Ecto neural progenitor cell (in vitro differentiated cells): Measurements from ENCODE around the gene PHC3.

ENCODE experiments used
- DNase-seq: peaks from one replicate; pipeline ENCODE4 v3.0.0-alpha.2; 2018; ENCODE audit warnings: low spot score

PHC3 gene

DNA sequence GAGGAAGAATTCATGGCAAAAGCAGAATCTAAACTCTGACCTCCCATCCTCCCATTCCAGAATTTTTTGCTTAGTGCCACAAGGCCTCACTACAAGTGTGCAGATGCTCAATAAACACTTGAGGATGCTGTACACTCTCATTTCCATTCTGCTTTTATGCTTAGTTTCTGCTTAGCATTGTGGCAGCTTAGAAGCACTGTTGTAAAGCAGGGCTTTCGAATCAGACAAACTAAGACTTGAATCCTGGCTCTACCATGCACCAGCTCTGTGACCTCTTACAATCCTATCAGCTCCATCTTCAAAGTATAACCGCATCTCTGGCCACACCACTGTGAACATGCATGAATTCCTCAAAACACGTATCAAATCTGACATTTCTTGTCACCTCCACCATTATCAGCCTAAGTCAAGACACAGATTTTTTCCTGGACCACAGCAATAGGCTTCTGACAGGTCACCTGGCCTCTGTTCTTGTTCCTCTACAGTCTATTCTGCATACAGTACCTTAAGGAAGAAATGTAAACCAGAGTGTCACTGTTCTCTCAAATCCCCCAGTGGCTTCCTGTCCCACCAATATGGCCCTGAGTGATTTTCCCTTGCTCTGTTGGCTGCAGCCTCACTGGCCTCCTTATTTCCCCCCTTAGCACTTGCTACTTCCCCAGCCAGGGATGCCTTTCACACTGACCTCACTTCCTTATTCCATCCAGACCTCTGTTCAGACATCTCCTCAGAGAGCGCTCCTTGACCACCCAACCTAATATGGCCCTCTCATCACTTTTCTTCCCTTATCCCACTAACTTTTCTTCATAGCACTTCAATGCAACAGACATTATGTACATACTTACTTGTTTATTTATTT lies 8.1 kb upstream of the PHC3 start:
- no peak for DNase-seq

- DNase-seq: no peak
Measured at GRCh38 chr3:170180079-170180907, 1.2 kb downstream of the PHC3 start.

- DNase-seq: no peak
Measured at GRCh38 chr3:170179432-170179831, 2.1 kb downstream of the PHC3 start.

DNA sequence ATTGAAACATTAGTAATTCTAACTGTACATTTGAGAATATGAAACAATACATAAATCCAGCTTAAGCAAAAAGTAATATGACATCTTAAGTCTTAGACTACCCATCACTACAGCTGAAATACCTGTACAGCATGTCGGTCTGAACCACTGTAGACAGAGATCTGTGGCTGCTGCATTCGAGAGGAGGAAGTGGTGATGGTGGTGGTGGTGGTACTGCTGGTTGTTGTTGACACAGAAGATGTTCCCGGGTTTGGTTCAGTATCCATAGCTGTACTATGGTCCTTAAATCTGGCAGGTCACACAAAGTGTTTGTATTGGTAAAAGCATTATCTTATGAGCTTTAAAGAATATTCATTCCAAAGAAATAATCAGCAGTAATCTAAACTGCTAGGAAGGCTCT lies 2.9 kb downstream of the PHC3 start:
- DNase-seq: no peak

GRCh38 chr3:170171563-170171962 lies 10.0 kb downstream of the PHC3 start:
- DNase-seq: no peak

DNA sequence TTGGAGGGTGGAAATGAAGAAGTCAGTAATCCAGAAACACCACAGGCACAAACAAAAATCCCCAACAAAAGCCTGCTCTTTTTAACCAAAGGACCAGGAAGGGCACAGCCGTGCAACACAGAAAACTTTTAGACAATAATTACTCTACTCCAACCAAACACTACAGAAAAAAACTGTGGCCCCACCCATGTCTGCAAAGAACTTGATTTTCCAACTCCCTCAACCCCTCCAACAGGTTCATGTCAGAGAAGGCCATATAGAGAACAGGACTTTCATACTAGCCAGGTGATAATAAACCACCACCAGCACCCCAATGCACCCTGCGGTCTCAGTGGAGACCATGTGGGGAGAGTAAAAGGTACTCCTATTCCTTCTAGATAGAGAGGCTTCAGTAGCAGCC lies 16.8 kb downstream of the PHC3 start:
- no peak for DNase-seq

- no peak for DNase-seq
Measured at GRCh38 chr3:170163956-170164645, 17.4 kb downstream of the PHC3 start.

DNA sequence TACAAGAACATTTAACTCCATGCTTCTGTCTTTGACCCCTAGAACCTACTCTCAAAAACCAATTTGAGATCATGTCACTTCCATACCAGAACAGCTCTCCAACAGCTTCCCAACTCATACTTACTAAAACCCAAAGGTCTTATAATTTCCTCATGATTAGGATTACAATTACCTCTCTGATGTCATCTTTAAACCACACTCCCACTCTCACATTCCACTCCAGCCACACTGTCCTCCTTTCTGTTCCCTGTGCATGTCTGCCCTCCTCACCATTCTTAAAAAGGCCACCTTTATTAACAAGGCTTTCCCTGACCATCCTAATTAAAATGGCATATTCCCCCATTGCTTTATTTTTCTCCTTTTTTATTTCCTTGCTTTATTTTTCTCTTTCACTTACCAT lies 18.9 kb downstream of the PHC3 start:
- DNase-seq: no peak

DNA sequence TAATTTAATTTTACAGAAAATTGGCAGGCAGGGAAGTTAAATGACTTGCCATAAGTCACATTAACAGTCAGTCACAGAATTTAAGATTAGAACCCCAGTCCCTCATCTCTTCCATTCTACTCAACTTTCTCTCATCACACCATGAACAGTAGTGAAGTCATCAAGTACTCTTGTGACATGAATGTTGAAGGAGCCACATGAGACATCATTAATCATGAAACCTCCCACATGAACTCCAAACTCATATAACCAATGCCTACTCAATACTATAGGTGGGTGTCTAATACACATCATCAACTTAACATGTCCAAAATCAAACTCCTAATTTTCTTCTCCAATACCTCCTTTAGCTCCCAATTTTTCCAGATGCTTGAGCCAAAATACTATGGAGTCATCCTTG lies 19.5 kb downstream of the PHC3 start:
- DNase-seq: no peak

DNA sequence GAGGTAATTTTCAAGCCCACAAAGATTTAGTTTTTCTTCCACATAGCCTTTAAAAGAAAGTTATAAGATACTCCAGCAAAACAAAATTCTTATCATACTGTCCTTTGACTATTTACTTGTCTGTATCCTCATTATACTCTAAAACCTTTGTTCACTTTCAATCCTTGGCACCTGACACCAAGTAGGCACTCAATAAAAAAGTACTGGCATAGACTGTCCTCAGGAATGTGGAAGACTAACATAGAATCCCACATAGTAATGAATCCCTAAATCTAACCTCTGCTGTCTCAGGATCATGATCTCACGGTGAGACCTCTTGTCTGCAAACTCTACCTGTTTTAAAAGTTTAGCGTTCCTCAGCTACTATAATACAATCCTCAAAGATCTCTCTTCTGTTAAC lies 21.6 kb downstream of the PHC3 start:
- no peak for DNase-seq

DNA sequence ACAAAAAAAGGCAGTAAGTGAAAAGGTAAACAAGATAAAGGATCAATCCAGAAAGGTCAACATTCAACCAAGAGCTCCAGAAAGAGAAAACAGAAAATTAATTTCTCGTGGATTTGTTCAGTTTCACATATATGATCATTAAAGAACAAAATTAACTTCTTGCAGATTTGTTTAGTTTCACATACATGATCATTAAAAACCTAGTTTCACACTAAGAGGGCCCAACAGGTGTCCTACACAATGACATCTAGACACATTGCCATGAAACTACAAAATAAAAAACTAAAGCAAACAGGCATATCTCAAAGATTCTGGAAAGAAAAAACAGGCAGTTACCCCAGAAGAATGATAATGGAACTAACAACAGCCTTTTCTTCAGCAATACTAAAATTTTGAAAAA lies 22.1 kb downstream of the PHC3 start:
- DNase-seq: no peak

- no peak for DNase-seq
Measured at GRCh38 chr3:170155604-170156003, 25.9 kb downstream of the PHC3 start.

DNA sequence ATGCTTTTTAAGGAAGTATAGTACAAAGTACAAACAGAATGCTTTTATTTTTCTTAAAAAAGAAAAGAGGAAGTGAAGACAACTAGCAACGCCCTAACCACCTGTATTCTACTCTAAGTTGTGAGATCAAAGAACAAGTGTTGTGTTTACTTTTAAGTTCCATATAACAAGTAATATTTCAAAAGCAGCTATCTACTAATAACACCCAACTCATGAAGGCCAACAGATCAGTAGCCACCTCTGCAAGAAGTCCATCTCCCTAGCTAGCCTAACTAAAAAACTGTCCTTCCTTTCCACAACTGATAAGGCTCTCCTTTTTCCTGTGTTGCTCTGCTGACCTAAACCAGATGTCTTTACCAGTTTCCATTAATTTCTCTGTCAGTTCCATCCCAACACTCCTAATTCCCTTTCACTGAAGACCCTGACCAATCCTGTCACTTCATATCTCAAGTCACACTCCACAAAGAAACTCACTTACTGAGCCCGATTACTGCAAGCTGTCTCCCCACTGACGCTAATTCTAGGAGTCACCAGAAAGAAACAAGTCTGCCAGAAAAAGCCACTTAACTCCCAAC lies 26.9 kb downstream of the PHC3 start:
- DNase-seq: no peak

- no peak for DNase-seq
Measured at GRCh38 chr3:170154084-170154483, 27.4 kb downstream of the PHC3 start.

GRCh38 chr3:170151536-170151935 lies 30.0 kb downstream of the PHC3 start:
- no peak for DNase-seq

GRCh38 chr3:170149016-170149415 lies 32.5 kb downstream of the PHC3 start:
- DNase-seq: no peak

- no peak for DNase-seq
Measured at GRCh38 chr3:170145278-170145677, 36.3 kb downstream of the PHC3 start.

DNA sequence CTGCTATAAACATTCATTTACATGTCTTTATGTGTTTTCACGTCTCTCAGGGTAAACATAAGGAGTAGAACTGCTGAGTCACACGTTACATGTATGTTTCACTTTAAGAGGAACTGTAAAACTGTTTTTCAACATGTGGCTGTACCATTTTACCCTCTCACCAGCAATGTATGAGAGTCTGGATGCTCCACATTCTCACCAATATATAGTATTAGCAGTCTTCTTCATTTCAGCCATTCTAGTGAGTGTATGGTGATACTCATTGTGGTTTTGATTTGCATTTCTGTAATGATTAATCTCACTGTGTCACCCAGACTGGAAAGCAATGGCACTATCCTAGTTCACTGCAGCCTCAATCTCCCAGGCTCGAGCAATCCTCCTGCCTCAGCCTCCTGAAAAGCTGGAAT lies 37.1 kb downstream of the PHC3 start:
- no peak for DNase-seq

- DNase-seq: no peak
Measured at GRCh38 chr3:170142373-170142772, 39.2 kb downstream of the PHC3 start.

DNA sequence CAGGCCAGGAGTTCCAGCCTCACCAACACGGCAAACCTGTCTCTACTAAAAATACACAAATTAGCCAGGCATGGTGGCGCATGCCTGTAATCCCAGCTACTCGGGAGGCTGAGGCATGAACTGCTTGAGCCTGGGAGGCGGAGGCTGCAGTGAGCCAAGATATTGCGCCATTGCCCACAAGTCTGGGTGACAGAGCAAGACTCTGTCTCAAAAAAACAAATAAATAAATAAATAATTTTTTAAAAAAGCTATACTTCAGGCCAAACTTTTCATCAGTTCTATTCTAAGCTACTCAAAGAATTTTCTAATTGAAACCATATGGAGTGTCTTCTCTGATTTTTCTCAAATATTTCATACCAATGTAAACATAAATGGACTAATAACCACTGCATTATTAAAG lies 43.5 kb downstream of the PHC3 start:
- no peak for DNase-seq

DNA sequence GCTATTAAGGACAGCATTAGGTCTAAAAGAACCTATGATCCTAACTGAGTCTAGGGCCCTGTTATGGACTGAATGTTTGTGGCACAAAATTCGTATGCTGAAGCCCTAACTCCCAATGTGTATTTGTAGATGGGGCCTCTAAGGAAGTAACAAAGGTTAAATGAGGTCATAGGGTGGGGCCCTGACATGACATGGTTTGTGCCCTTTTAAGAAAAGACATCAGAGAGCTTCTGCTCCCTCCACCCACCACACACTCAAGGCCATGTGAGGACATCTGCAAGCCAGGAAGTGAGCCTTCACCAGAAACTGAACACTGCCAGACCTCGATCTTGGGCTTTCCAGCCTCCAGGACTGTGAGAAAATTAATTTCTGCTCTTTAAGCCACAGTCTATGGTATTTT lies 49.2 kb downstream of the PHC3 start:
- DNase-seq: no peak

- no peak for DNase-seq
Measured at GRCh38 chr3:170130532-170130931, 51.0 kb downstream of the PHC3 start.
